Activated naive CD4-positive, alpha-beta T cell treated with anti-CD3 and anti-CD28 coated beads, Interleukin-2, amount 50 U/mL, for 24 hours (primary cell): ENCODE data around the gene TXNDC5.
A peak's percentile ranks its signal among the peaks of the same experiment; 100 is the strongest.

Source experiments
- H3K27ac Mint-ChIP-seq: one replicate; pipeline ENCODE4 v1.8.0; 2021; ENCODE audit warnings: mild to moderate bottlenecking, mixed read lengths
- H3K27me3 Mint-ChIP-seq: one replicate; pipeline ENCODE4 v1.8.0; 2021; ENCODE audit warnings: mixed read lengths
- H3K36me3 Mint-ChIP-seq: one replicate; pipeline ENCODE4 v1.8.0; 2021; ENCODE audit warnings: mixed read lengths
- H3K4me1 Mint-ChIP-seq: one replicate; pipeline ENCODE4 v1.8.0; 2021; ENCODE audit warnings: mixed read lengths
- H3K4me3 Mint-ChIP-seq: one replicate; pipeline ENCODE4 v1.8.0; 2021; ENCODE audit warnings: mild to moderate bottlenecking, mixed read lengths
- H3K9me3 Mint-ChIP-seq: one replicate; pipeline ENCODE4 v1.8.0; 2021; ENCODE audit warnings: mixed read lengths

Gene TXNDC5

GRCh38 chr6:7920425-7920824, 9.8 kb upstream of the TXNDC5 start:
- no peak overlapping the region for H3K27ac Mint-ChIP-seq
- peaks cover 4% of the 10 kb centered on the region for H3K36me3 Mint-ChIP-seq
- H3K4me1 Mint-ChIP-seq = no peaks in the 10 kb centered on the region
- peaks cover 17% of the 10 kb centered on the region for H3K9me3 Mint-ChIP-seq
- peaks cover 3% of the 10 kb centered on the region for H3K27me3 Mint-ChIP-seq
- H3K4me3 Mint-ChIP-seq = no peak overlapping the region

- H3K4me1 Mint-ChIP-seq = no peaks in the 10 kb centered on the region
- no peak overlapping the region for H3K27ac Mint-ChIP-seq
- peaks cover 3% of the 10 kb centered on the region for H3K27me3 Mint-ChIP-seq
- H3K36me3 Mint-ChIP-seq = peaks cover 1% of the 10 kb centered on the region
- peaks cover 11% of the 10 kb centered on the region for H3K9me3 Mint-ChIP-seq
- H3K4me3 Mint-ChIP-seq = no peak overlapping the region
Observed at GRCh38 chr6:7919871-7920270, 9.3 kb upstream of the TXNDC5 start.

- H3K36me3 Mint-ChIP-seq = no peaks in the 10 kb centered on the region
- H3K27me3 Mint-ChIP-seq = no peaks in the 10 kb centered on the region
- H3K27ac Mint-ChIP-seq = no peak overlapping the region
- no peaks in the 10 kb centered on the region for H3K4me1 Mint-ChIP-seq
- H3K4me3 Mint-ChIP-seq = no peak overlapping the region
- no peaks in the 10 kb centered on the region for H3K9me3 Mint-ChIP-seq
Observed at GRCh38 chr6:7918403-7918802, 7.8 kb upstream of the TXNDC5 start.

GRCh38 chr6:7917729-7918128, 7.1 kb upstream of the TXNDC5 start:
- no peaks in the 10 kb centered on the region for H3K36me3 Mint-ChIP-seq
- H3K4me1 Mint-ChIP-seq = no peaks in the 10 kb centered on the region
- no peak overlapping the region for H3K4me3 Mint-ChIP-seq
- no peaks in the 10 kb centered on the region for H3K9me3 Mint-ChIP-seq
- H3K27me3 Mint-ChIP-seq = no peaks in the 10 kb centered on the region
- H3K27ac Mint-ChIP-seq = no peak overlapping the region

- no peaks in the 10 kb centered on the region for H3K27me3 Mint-ChIP-seq
- no peak overlapping the region for H3K27ac Mint-ChIP-seq
- no peaks in the 10 kb centered on the region for H3K9me3 Mint-ChIP-seq
- no peaks in the 10 kb centered on the region for H3K36me3 Mint-ChIP-seq
- no peaks in the 10 kb centered on the region for H3K4me1 Mint-ChIP-seq
- H3K4me3 Mint-ChIP-seq = no peak overlapping the region
Observed at GRCh38 chr6:7916959-7917358, 6.4 kb upstream of the TXNDC5 start.

- Mint-ChIP-seq H3K27ac (no peak overlapping the region), H3K4me3 (no peak overlapping the region), H3K4me1 (peaks cover 5% of the 10 kb centered on the region), H3K9me3 (no peaks in the 10 kb centered on the region), H3K36me3 (no peaks in the 10 kb centered on the region), H3K27me3 (no peaks in the 10 kb centered on the region)
Observed at GRCh38 chr6:7914991-7915789, 4.6 kb upstream of the TXNDC5 start.

GRCh38 chr6:7914311-7914710, 3.7 kb upstream of the TXNDC5 start:
- no peak overlapping the region for H3K27ac Mint-ChIP-seq
- peaks cover 5% of the 10 kb centered on the region for H3K4me1 Mint-ChIP-seq
- H3K4me3 Mint-ChIP-seq = no peak overlapping the region
- H3K36me3 Mint-ChIP-seq = no peaks in the 10 kb centered on the region
- H3K9me3 Mint-ChIP-seq = no peaks in the 10 kb centered on the region
- no peaks in the 10 kb centered on the region for H3K27me3 Mint-ChIP-seq

GRCh38 chr6:7912736-7913517, 2.3 kb upstream of the TXNDC5 start:
- Mint-ChIP-seq H3K27ac (no peak overlapping the region), H3K27me3 (no peaks in the 10 kb centered on the region), H3K4me3 (no peak overlapping the region), H3K9me3 (no peaks in the 10 kb centered on the region), H3K36me3 (no peaks in the 10 kb centered on the region), H3K4me1 (peaks cover 5% of the 10 kb centered on the region)

GRCh38 chr6:7912024-7912423, 1.4 kb upstream of the TXNDC5 start:
- Mint-ChIP-seq H3K27ac (no peak overlapping the region), H3K27me3 (no peaks in the 10 kb centered on the region), H3K36me3 (no peaks in the 10 kb centered on the region), H3K4me3 (no peak overlapping the region), H3K4me1 (peaks cover 5% of the 10 kb centered on the region), H3K9me3 (no peaks in the 10 kb centered on the region)

GRCh38 chr6:7911345-7911725, 747 bp upstream of the TXNDC5 start:
- Mint-ChIP-seq H3K27me3 (no peaks in the 10 kb centered on the region), H3K4me3 (no peak overlapping the region), H3K27ac (peak overlapping the region; percentile 27), H3K4me1 (peaks cover 5% of the 10 kb centered on the region), H3K9me3 (no peaks in the 10 kb centered on the region), H3K36me3 (no peaks in the 10 kb centered on the region)

- no peak overlapping the region for H3K27ac Mint-ChIP-seq
- peaks cover 5% of the 10 kb centered on the region for H3K4me1 Mint-ChIP-seq
- no peaks in the 10 kb centered on the region for H3K27me3 Mint-ChIP-seq
- no peaks in the 10 kb centered on the region for H3K9me3 Mint-ChIP-seq
- H3K36me3 Mint-ChIP-seq = no peaks in the 10 kb centered on the region
- no peak overlapping the region for H3K4me3 Mint-ChIP-seq
Observed at GRCh38 chr6:7910298-7910653, 312 bp downstream of the TXNDC5 start.

GRCh38 chr6:7909323-7910276, 988 bp downstream of the TXNDC5 start:
- peak overlapping the region; percentile 23 for H3K27ac Mint-ChIP-seq

GRCh38 chr6:7907159-7907558, 3.4 kb downstream of the TXNDC5 start:
- H3K4me1 Mint-ChIP-seq = peaks cover 5% of the 10 kb centered on the region
- peaks cover 5% of the 10 kb centered on the region for H3K36me3 Mint-ChIP-seq
- no peak overlapping the region for H3K27ac Mint-ChIP-seq
- no peaks in the 10 kb centered on the region for H3K9me3 Mint-ChIP-seq
- H3K27me3 Mint-ChIP-seq = no peaks in the 10 kb centered on the region
- H3K4me3 Mint-ChIP-seq = no peak overlapping the region

More at GRCh38 chr6:7909323-7910276, 988 bp downstream of the TXNDC5 start:
- no peaks in the 10 kb centered on the region for H3K27me3 Mint-ChIP-seq
- H3K4me1 Mint-ChIP-seq = peaks cover 5% of the 10 kb centered on the region
- H3K9me3 Mint-ChIP-seq = no peaks in the 10 kb centered on the region
- peaks cover 2% of the 10 kb centered on the region for H3K36me3 Mint-ChIP-seq
- peak overlapping the region; percentile 89 for H3K4me3 Mint-ChIP-seq

GRCh38 chr6:7906741-7907140, 3.8 kb downstream of the TXNDC5 start:
- peaks cover 5% of the 10 kb centered on the region for H3K4me1 Mint-ChIP-seq
- peaks cover 5% of the 10 kb centered on the region for H3K36me3 Mint-ChIP-seq
- no peak overlapping the region for H3K27ac Mint-ChIP-seq
- no peak overlapping the region for H3K4me3 Mint-ChIP-seq
- H3K9me3 Mint-ChIP-seq = no peaks in the 10 kb centered on the region
- no peaks in the 10 kb centered on the region for H3K27me3 Mint-ChIP-seq

- H3K36me3 Mint-ChIP-seq = peaks cover 5% of the 10 kb centered on the region
- no peak overlapping the region for H3K27ac Mint-ChIP-seq
- H3K27me3 Mint-ChIP-seq = no peaks in the 10 kb centered on the region
- H3K4me3 Mint-ChIP-seq = no peak overlapping the region
- no peaks in the 10 kb centered on the region for H3K9me3 Mint-ChIP-seq
- no peaks in the 10 kb centered on the region for H3K4me1 Mint-ChIP-seq
Observed at GRCh38 chr6:7905416-7905815, 5.2 kb downstream of the TXNDC5 start.
